Right lobe of liver (tissue), 4 donors: ENCODE data around the gene UBE2E2.

Experiments
- POLR2A ChIP-seq: fragments of 450-650 bp; IDR thresholded peaks from one replicate; pipeline ENCODE4 v1.6.1; 2017; ENCODE audit warnings: antibody characterized with exemption, mild to moderate bottlenecking
- TF ChIP-seq, protein P1 (sequence below), 4 donors: fragments of 200-600 bp in 3 of 4; fragments of 450-650 bp in 1 of 4; IDR thresholded peaks; one replicate each; pipeline versions ENCODE4 v1.5.1 to v1.8.0; 2016 to 2022; ENCODE audit warnings: antibody characterized with exemption in 4 of 4, mild to moderate bottlenecking in 2 of 4
- donor health status: DM: no; HTN: no; CAD: no.
- donor health status: DM: no; HTN: no; CAD: no.
- donor health status: DM: no; HTN: yes; CAD: no.

GRCh38 chr3:23169551-23169950 is 33.6 kb upstream of the UBE2E2 start:
- no peak for TF ChIP-seq POLR2A
- TF ChIP-seq, protein P1, sequence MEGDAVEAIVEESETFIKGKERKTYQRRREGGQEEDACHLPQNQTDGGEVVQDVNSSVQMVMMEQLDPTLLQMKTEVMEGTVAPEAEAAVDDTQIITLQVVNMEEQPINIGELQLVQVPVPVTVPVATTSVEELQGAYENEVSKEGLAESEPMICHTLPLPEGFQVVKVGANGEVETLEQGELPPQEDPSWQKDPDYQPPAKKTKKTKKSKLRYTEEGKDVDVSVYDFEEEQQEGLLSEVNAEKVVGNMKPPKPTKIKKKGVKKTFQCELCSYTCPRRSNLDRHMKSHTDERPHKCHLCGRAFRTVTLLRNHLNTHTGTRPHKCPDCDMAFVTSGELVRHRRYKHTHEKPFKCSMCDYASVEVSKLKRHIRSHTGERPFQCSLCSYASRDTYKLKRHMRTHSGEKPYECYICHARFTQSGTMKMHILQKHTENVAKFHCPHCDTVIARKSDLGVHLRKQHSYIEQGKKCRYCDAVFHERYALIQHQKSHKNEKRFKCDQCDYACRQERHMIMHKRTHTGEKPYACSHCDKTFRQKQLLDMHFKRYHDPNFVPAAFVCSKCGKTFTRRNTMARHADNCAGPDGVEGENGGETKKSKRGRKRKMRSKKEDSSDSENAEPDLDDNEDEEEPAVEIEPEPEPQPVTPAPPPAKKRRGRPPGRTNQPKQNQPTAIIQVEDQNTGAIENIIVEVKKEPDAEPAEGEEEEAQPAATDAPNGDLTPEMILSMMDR (IDR thresholded peaks at IDR 0.05) = no peak
